NCI-H2029 (cell line): Measurements from ENCODE around the gene INO80E.

Source experiments
- DNase-seq: peaks from one replicate; lab custom pipeline; 2025; lab: John Stamatoyannopoulos, UW

Gene INO80E

GRCh38 chr16:29993191-29993902 lies 2.7 kb upstream of the INO80E start:
- no peak for DNase-seq

- no peak for DNase-seq
These were observed 2.0 kb upstream of the INO80E start for GRCh38 chr16:29993903-29994599.

GRCh38 chr16:29994600-29995323 lies 1.3 kb upstream of the INO80E start:
- DNase-seq: no peak

- peak; percentile 82 for DNase-seq
These were observed 624 bp upstream of the INO80E start, which contains the start of gene HIRIP3 for GRCh38 chr16:29995324-29995910. Gene HIRIP3, minus strand, starts transcription at chr16:29995617. Its CDS starts 12 bp downstream, at chr16:29995605.

DNA sequence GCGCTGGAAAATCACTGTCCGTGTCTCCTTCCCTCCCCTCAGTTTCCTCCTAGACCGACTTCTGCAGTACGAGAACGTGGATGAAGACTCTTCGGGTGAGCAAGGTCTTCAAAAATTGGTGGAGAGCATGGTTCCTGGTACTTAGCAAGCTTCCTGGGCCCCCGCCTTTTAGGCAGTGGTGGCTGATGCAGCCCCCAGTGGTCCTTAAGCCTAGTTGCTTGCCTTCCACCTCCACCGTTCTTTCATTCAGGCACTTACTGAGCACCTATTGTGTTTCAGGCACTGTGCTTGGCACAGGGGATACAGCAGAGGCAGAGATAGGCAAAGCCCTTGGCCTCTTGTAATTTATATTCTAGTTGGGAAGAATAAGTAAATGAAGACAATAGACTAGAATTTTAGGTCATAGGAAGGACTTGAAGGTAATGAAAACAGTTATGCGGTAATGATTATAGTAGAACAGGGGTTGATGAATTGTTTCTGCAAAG lies 767 bp downstream of the INO80E start:
- no peak for DNase-seq

GRCh38 chr16:29999605-30000004 lies 3.6 kb downstream of the INO80E start:
- DNase-seq: no peak

DNA sequence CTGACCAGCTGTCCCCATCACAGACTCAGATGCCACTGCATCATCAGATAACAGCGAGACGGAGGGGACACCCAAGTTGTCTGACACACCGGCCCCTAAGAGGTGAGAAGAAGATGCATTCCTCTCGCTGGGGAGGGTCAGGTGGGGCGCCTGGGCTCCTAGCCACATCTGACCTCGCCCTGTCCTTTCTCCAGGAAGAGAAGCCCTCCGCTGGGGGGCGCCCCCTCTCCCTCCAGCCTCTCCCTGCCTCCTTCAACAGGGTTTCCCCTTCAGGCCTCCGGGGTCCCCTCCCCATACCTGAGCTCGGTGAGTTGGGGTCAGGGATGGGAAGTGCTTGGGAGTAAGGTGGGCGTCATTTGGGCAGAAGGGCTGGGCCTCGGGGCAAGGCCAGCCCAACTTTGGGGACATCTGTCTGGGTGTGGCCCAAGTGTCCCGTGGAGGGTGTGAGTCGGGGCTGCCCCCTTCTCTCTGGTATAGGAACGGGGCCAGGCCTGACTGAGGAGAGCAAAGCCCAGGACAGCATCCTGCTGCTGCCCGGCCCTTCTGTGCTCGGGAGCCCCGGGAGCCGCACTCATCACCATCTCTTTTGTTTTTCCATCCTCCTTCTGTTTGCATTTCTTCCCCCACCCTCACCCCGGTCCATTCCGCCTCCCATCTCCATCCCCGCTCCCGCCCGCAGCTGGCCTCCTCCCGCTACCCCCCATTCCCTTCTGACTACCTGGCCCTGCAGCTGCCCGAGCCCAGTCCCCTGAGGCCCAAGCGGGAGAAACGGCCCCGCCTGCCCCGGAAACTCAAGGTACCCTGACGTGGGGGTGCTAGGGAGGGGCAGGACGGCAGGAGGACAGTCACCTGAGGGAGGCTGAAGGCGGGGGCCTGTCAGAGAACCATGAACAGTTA lies 4.9 kb downstream of the INO80E start:
- no peak for DNase-seq

DNA sequence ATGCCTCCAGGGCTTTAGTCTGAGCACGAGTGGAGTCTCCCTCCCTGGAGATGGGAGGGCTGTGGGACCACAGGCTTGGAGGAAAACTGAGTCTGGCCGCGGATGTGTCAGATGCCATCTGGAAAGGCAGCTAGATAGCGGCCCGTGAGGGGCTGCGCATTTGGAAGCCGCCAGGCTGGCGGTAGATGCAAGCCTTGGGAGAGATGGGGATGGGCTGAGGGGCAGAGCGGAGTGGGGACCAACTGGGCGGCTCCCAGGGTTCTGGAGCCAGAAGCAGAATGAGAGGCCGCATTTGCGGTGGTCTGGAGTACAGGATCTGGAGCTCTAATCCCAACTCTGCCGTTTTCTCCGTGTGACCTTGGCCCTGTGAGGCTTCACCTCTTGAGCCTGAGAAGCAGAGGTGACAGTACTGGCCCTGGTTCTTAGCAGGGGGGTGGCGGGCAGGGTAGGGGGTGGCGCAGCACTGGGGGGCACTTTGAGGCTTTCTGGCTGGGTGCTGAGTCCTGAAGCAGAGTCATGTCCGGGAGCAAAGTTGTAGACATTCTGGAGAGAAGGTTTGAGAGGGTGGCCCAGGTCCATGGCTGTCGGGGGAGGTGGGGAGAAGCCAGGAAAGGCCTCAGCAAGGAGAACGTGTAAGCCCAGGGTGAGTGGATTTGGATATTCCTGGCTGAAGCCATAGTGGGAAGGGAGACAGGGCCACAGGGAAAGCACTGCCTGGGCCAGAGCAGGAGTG lies 6.7 kb downstream of the INO80E start:
- no peak for DNase-seq

GRCh38 chr16:30003670-30004423 lies 7.8 kb downstream of the INO80E start:
- no peak for DNase-seq

DNA sequence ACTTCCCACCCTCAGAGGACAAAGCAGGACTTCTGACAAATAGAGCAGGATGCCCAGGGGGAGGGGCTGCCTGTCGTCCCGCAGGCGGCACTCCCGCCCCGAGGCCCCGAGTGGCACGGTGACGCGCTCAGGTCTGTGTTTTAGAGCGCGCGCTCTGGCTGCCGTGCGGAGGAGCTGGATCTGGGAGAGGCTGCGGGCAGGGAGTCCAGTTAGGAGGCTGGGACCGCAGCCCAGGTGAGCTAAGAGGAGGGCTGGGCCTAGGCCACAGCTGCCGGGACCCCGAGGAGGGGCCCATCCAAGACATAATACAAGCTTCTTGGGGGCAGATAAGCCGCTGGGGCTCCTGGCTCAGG lies 8.4 kb downstream of the INO80E start:
- peak; percentile 83 for DNase-seq

DNA sequence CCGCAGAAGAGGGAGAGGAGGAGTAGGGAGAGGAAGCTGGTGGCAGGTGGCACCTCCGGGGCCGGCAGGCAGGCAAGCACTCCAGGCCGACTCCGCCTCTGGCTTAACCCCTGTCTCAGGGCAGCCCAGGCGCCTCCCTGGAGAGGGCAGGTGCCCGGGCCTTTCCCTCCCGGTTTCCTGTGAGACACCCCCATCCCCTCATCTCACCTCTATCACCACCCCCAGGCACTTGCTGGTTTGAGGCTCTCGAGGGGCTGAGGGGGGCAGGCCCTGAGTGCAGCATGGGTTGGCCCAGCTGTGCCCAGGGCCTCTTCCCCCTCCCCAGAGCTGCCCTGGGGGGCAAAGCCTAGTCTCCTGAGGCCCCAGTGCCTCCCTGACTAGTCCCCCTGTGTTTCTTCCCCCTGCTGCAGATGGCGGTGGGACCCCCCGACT lies 8.8 kb downstream of the INO80E start:
- DNase-seq: peak; percentile 83

DNA sequence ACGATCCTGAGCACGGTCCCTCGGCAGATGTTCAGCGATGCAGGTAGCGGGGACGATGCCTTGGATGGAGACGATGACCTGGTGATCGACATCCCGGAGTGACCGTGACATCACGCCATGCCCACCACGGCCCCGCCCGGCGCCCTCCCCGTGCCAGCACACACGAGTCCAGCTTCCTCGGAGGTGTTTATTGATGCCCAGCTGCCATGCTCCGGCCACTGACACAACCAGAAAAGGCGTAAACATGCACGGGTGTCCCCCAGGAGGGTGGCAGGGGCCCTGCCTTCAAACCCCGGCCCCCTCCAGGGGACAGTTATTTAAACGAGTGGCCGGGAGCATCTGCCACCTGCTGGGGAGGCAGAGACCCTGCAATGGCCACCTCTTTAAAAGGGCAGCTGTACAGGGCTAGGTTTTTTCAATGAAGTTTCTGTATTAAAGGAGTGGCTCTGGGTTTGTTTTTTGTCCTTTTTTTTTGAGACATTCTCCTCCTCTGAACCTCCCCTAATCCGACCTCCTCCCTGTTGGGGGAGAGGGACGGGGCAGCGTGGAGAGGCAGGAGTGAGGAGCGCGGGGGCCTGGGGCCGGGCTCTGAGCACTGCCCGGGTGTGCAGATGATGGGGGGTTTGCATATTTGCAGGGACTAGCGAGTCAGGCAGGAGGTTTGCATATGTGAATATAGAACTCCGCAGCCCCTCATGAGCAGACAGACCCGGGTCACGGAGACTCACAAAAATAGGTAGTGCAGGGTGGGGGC lies 9.5 kb downstream of the INO80E start:
- peak; percentile 48 for DNase-seq

DNA sequence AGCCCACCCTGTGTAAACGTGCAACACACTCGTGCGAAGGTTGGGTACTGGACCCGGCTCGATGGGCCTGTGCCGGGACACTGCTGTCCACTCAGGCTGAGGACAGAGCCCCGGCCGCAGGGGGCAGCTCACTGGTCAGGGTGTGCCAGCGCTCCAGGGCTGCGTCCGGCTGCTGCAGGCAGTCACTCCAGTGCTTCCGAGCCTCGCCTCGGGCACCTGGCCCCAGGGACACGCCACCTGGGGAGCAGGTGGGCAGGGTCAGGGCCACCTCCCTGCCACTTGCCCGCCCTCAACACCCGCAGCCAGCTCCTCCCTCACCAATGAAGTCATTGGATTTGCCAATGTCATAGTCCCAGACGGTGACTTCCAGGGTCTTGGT lies 10.0 kb downstream of the INO80E start:
- DNase-seq: no peak

- DNase-seq: no peak
These were observed 10.8 kb downstream of the INO80E start for GRCh38 chr16:30006659-30007377.

DNA sequence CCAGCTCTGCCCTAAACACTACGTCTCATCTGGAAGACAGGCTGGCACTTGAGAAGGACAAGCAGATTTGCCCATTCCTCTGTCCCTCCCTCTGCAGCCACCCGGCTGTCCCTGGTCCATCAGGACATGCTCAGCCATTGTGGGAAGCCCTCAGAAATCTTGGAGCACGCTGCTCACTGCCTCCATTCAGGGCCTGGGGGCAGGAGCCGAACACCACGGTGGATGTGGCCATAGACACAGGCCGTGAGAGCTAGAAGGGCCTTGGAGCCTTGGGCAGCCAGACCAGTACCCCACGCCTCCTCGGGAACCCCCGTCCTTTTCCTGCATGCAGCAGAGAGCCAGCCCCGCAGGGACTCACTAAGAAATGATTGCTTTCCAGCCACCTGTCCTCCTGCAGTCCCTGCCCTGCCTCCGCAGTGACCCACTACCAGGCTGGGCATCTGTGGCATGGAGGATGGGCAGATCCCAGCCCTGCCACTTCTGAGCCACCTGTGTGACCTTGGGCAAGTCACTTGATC lies 11.4 kb downstream of the INO80E start:
- DNase-seq: no peak

GRCh38 chr16:30009085-30009862 lies 13.2 kb downstream of the INO80E start:
- DNase-seq: no peak
